ENCODE results near the gene CNTN5. TPM values are rescaled to one million over a fixed set of nuclear protein-coding genes. Genes with fewer than 3 reads are reported as not detected.

The CNTN5 gene
- total RNA-seq, 1 experiment from 2014 or later: not detected

- Histone ChIP-seq H2BK12ac (ENCODE audit: insufficient read length, low read depth, low read length) (no peak overlapping the region), H3K23me2 (ENCODE audit: insufficient read length, low read depth, low read length, poor library complexity, severe bottlenecking) (no peaks in the 10 kb centered on the region), H4K91ac (ENCODE audit: insufficient read length, low read depth, low read length) (no peak overlapping the region)
Observed at GRCh38 chr11:99979042-99979441, 958.3 kb downstream of the CNTN5 start.

More at GRCh38 chr11:99979042-99979441, 958.3 kb downstream of the CNTN5 start:
- H3T11ph ChIP-seq (ENCODE audit: low read length): no peak overlapping the region
- no peak overlapping the region for H3K56ac ChIP-seq (ENCODE audit: insufficient read length, low read depth, low read length)
- no peak overlapping the region for H3K23ac ChIP-seq (ENCODE audit: insufficient read length, low read depth, low read length)
- no peak overlapping the region for H2BK20ac ChIP-seq (ENCODE audit: low read depth, low read length, poor library complexity, severe bottlenecking)
- no peak overlapping the region for H3K4ac ChIP-seq (ENCODE audit: low read depth, low read length)
- no peak overlapping the region for H3K4me3 Mint-ChIP-seq
- H3K18ac ChIP-seq (ENCODE audit: insufficient read length, low read depth, low read length): no peak overlapping the region
- H3K14ac ChIP-seq (ENCODE audit: insufficient read depth, low read length): no peak overlapping the region
- no peak for TF ChIP-seq CTCF (conservative IDR thresholded peaks at IDR 0.05)
- H2AFZ ChIP-seq (ENCODE audit: low read length): no peak overlapping the region
- H2BK15ac ChIP-seq (ENCODE audit: low read depth, low read length): no peak overlapping the region
- no peaks in the 10 kb centered on the region for H4K20me1 ChIP-seq (ENCODE audit: control insufficient read depth, insufficient read depth, insufficient read length)
- H2BK5ac ChIP-seq (ENCODE audit: insufficient read length, low read length): no peak overlapping the region
- H3K79me1 ChIP-seq (ENCODE audit: insufficient read depth, low read depth, low read length, poor library complexity, severe bottlenecking): no peaks in the 10 kb centered on the region
- no peak overlapping the region for H3K4me2 ChIP-seq (ENCODE audit: insufficient read depth, insufficient read length, low read length)
- no peaks in the 10 kb centered on the region for H3K36me3 Mint-ChIP-seq (ENCODE audit: insufficient read depth in 1 of 3, low read depth in 3 of 3)
- no peaks in the 10 kb centered on the region for H3K27me3 ChIP-seq (ENCODE audit: insufficient read depth, low read length)
- no peaks in the 10 kb centered on the region; a peak in 2 of 5 replicates for H3K9me3 Mint-ChIP-seq
- H3K27me3 Mint-ChIP-seq (ENCODE audit: low read depth): no peaks in the 10 kb centered on the region
- no peaks in the 10 kb centered on the region for H3K4me1 ChIP-seq (ENCODE audit: insufficient read depth, low read length)
- H3K4me1 Mint-ChIP-seq: peaks cover 7 to 8% of the 10 kb centered on the region in 2 experiments
- DNase-seq: no peak
- H3K27ac Mint-ChIP-seq: no peak overlapping the region
- H2BK120ac ChIP-seq (ENCODE audit: low read depth, low read length, poor library complexity, severe bottlenecking): no peak overlapping the region
- H3K79me2 ChIP-seq (ENCODE audit: insufficient read depth, low read length): no peaks in the 10 kb centered on the region
- H3K9me3 ChIP-seq (ENCODE audit: control insufficient read depth, low read depth, low read length): no peaks in the 10 kb centered on the region
- no peak overlapping the region for H2AK5ac ChIP-seq (ENCODE audit: insufficient read length, low read length)
- no peak overlapping the region for H3K27ac ChIP-seq (ENCODE audit: insufficient read length, low read depth, low read length)
- no peak overlapping the region for H4K5ac ChIP-seq (ENCODE audit: insufficient read length, low read depth, low read length)
- H3K9ac ChIP-seq (ENCODE audit: extremely low read depth, insufficient read length, low read length): no peak overlapping the region
- H4K8ac ChIP-seq (replicated peaks; ENCODE audit: insufficient read length, low read depth, low read length): no peak overlapping the region
- no CpG with 5 or more reads among the region's 2 CpGs for WGBS (ENCODE audit: extremely low coverage, insufficient read length, low lambda C conversion rate)
